ENCODE measurements around the gene EIF4E.

Gene EIF4E

DNA sequence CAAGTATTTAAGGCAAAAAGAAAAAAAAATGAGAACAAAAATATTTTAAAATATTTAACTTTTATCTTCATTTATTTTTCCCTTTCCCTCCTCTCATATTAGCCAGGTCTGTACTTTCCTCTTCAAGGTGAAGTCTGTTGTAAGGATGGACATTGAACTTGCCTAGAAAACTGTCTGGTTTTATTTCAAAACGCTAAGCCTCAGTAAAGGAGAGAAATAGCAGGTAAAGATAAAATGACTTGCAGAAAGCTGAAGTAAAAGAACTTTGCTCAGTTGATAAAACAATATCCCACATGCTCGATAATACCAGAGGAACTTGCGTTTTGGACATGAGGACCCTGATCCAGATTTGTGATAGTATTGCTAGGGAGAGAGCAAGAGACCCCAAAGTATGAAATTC lies 38.0 kb upstream of the EIF4E start:
- H3K4me3 ChIP-seq (ENCODE audit: low read depth in 1 of 2, low read length in 1 of 2): no peak overlapping the region
- H3K36me3 ChIP-seq: no peaks in the 10 kb centered on the region
- H3K27me3 ChIP-seq: no peaks in the 10 kb centered on the region
- H3K27ac ChIP-seq: no peak overlapping the region
- H3K4me1 ChIP-seq (ENCODE audit: control insufficient read depth in 1 of 2, insufficient read depth in 1 of 2, low read depth in 1 of 2, low read length in 1 of 2): no peaks in the 10 kb centered on the region
- TF ChIP-seq, protein P1, sequence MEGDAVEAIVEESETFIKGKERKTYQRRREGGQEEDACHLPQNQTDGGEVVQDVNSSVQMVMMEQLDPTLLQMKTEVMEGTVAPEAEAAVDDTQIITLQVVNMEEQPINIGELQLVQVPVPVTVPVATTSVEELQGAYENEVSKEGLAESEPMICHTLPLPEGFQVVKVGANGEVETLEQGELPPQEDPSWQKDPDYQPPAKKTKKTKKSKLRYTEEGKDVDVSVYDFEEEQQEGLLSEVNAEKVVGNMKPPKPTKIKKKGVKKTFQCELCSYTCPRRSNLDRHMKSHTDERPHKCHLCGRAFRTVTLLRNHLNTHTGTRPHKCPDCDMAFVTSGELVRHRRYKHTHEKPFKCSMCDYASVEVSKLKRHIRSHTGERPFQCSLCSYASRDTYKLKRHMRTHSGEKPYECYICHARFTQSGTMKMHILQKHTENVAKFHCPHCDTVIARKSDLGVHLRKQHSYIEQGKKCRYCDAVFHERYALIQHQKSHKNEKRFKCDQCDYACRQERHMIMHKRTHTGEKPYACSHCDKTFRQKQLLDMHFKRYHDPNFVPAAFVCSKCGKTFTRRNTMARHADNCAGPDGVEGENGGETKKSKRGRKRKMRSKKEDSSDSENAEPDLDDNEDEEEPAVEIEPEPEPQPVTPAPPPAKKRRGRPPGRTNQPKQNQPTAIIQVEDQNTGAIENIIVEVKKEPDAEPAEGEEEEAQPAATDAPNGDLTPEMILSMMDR (IDR thresholded peaks at IDR 0.05): no peak
- H3K9me3 ChIP-seq: no peaks in the 10 kb centered on the region

DNA sequence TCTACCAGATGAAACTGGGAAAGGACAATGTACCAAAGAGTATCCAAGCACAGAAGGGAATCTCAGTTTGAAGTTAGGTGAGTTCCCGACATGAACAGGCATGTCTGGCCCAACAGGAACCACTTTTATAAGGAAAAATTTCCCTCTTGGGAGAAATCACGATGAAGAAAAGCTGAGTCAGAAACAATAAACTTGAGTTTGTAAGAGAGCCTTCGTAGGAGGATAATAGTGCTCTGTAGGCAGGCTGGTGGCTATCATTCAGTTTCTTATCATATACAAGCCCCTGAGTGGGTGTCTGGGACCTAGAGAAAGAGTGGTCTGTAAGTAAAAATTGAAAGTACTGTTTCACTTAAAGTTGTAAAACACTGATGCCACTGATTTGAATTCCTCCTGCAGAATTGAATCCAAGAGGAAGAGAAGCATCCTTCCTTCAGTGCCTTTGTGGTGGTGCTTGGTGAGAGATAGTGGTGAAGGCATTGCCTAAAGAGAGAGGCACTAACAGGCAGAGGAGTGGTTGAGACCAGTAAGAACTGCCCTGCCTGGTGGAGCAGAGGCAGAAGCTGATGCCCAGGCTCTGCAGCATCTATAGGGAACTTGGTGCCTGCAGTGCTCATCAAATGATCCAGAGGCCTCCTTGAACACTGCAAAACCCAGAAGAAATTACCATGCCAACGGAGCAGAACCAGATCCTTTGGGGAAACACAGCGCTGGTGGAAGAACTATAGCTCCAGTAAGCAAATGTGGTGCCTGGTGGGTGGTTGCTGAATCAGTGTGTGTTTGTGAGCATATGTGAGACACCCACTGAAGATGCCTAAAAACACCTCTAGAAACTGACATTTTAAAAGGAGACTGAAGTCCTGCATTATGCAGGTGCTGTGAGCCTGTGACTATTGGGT lies 34.9 kb upstream of the EIF4E start:
- no peaks in the 10 kb centered on the region for H3K4me1 ChIP-seq (ENCODE audit: control insufficient read depth in 1 of 2, insufficient read depth in 1 of 2, low read depth in 1 of 2, low read length in 1 of 2)
- no peaks in the 10 kb centered on the region for H3K9me3 ChIP-seq
- no peak overlapping the region for H3K27ac ChIP-seq
- no peaks in the 10 kb centered on the region for H3K36me3 ChIP-seq
- no peak overlapping the region for H3K4me3 ChIP-seq (ENCODE audit: low read depth in 1 of 2, low read length in 1 of 2)
- no peaks in the 10 kb centered on the region for H3K27me3 ChIP-seq
- TF ChIP-seq, protein P1 (IDR thresholded peaks at IDR 0.05): no peak

- Histone ChIP-seq H3K27me3 (no peaks in the 10 kb centered on the region), H3K4me3 (ENCODE audit: low read depth in 1 of 2, low read length in 1 of 2) (no peak overlapping the region), H3K27ac (no peak overlapping the region), H3K4me1 (ENCODE audit: control insufficient read depth in 1 of 2, insufficient read depth in 1 of 2, low read depth in 1 of 2, low read length in 1 of 2) (no peaks in the 10 kb centered on the region), H3K9me3 (no peaks in the 10 kb centered on the region), H3K36me3 (no peaks in the 10 kb centered on the region)
- TF ChIP-seq, protein P1 (IDR thresholded peaks at IDR 0.05): no peak
Observed at GRCh38 chr4:98961770-98962169, 32.8 kb upstream of the EIF4E start.

GRCh38 chr4:98959411-98959810 lies 30.5 kb upstream of the EIF4E start:
- no peaks in the 10 kb centered on the region for H3K9me3 ChIP-seq
- H3K27me3 ChIP-seq: no peaks in the 10 kb centered on the region
- no peaks in the 10 kb centered on the region for H3K36me3 ChIP-seq
- TF ChIP-seq, protein P1 (IDR thresholded peaks at IDR 0.05): no peak
- no peak overlapping the region for H3K27ac ChIP-seq
- no peak overlapping the region for H3K4me3 ChIP-seq (ENCODE audit: low read depth in 1 of 2, low read length in 1 of 2)
- no peaks in the 10 kb centered on the region for H3K4me1 ChIP-seq (ENCODE audit: control insufficient read depth in 1 of 2, insufficient read depth in 1 of 2, low read depth in 1 of 2, low read length in 1 of 2)

GRCh38 chr4:98958065-98958464 lies 29.1 kb upstream of the EIF4E start:
- Histone ChIP-seq H3K27ac (no peak overlapping the region), H3K27me3 (no peaks in the 10 kb centered on the region), H3K4me1 (ENCODE audit: control insufficient read depth in 1 of 2, insufficient read depth in 1 of 2, low read depth in 1 of 2, low read length in 1 of 2) (no peaks in the 10 kb centered on the region), H3K9me3 (no peaks in the 10 kb centered on the region), H3K36me3 (no peaks in the 10 kb centered on the region), H3K4me3 (ENCODE audit: low read depth in 1 of 2, low read length in 1 of 2) (no peak overlapping the region)
- TF ChIP-seq, protein P1 (IDR thresholded peaks at IDR 0.05): no peak
